Measurements from ENCODE around the gene DPYSL4.
"Not testable (repeated sequence)": the region's sequence is repeated elsewhere in the genome, so short reads cannot be mapped to it uniquely, and the experiment has no call there.

Gene DPYSL4

GRCh38 chr10:132150777-132151176 is 36.0 kb upstream of the DPYSL4 start:
- DNase-seq: no peak

- DNase-seq: no peak
Observed at GRCh38 chr10:132151286-132151950, 35.3 kb upstream of the DPYSL4 start.

GRCh38 chr10:132151951-132152505 is 34.7 kb upstream of the DPYSL4 start:
- DNase-seq: no peak

- no peak for DNase-seq
Observed at GRCh38 chr10:132152896-132153580, 33.7 kb upstream of the DPYSL4 start.

GRCh38 chr10:132153616-132154217 is 33.0 kb upstream of the DPYSL4 start:
- no peak for DNase-seq

- no peak for DNase-seq
Observed at GRCh38 chr10:132154440-132154839, 32.3 kb upstream of the DPYSL4 start.

- DNase-seq: no peak
Observed at GRCh38 chr10:132154931-132155330, 31.8 kb upstream of the DPYSL4 start.

- no peak for DNase-seq
Observed at GRCh38 chr10:132155723-132156381, 30.9 kb upstream of the DPYSL4 start.

- DNase-seq: no peak
Observed at GRCh38 chr10:132156382-132156781, 30.4 kb upstream of the DPYSL4 start.

- no peak for DNase-seq
Observed at GRCh38 chr10:132157101-132157500, 29.6 kb upstream of the DPYSL4 start.

GRCh38 chr10:132158122-132158741 is 28.5 kb upstream of the DPYSL4 start:
- no peak for DNase-seq

- DNase-seq: no peak
Observed at GRCh38 chr10:132158823-132159222, 27.9 kb upstream of the DPYSL4 start.

- not testable (repeated sequence) for DNase-seq
Observed at GRCh38 chr10:132159302-132160230, 27.2 kb upstream of the DPYSL4 start.

GRCh38 chr10:132160231-132160630 is 26.5 kb upstream of the DPYSL4 start:
- not testable (repeated sequence) for DNase-seq

GRCh38 chr10:132160834-132161622 is 25.7 kb upstream of the DPYSL4 start:
- not testable (repeated sequence) for DNase-seq

GRCh38 chr10:132162021-132162531 is 24.7 kb upstream of the DPYSL4 start:
- DNase-seq: no peak

GRCh38 chr10:132162590-132163277 is 24.0 kb upstream of the DPYSL4 start:
- DNase-seq: no peak

GRCh38 chr10:132163278-132163765 is 23.4 kb upstream of the DPYSL4 start:
- peak; percentile 68 for DNase-seq

- DNase-seq: no peak
Observed at GRCh38 chr10:132163826-132164515, 22.8 kb upstream of the DPYSL4 start.
